IMR-90 (cell line): Measurements from ENCODE around the gene MYO1H.

Experiments
- CEBPB ChIP-seq: IDR thresholded peaks from 2 replicates; pipeline ENCODE4 v1.6.1; 2012; ENCODE audit warnings: low read depth, low read length, improper control_type of control experiment
- CTCF ChIP-seq: conservative IDR thresholded peaks from 2 replicates; pipeline ENCODE4 v1.5.1; 2012; ENCODE audit warnings: mild to moderate bottlenecking, low read depth, low read length, improper control_type of control experiment
- MAZ ChIP-seq: IDR thresholded peaks from 2 replicates; pipeline ENCODE4 v1.6.1; 2012; ENCODE audit warnings: low read depth, mild to moderate bottlenecking, low read length, improper control_type of control experiment, moderate library complexity, borderline replicate concordance
- POLR2A ChIP-seq: IDR thresholded peaks from 2 replicates; pipeline ENCODE4 v1.6.1; 2012; ENCODE audit warnings: mild to moderate bottlenecking, low read depth, low read length
- RAD21 ChIP-seq: IDR thresholded peaks from 2 replicates; pipeline ENCODE4 v1.6.1; 2012; ENCODE audit warnings: low read length, improper control_type of control experiment
- RCOR1 ChIP-seq: IDR thresholded peaks from 2 replicates; pipeline ENCODE4 v1.6.1; 2012; ENCODE audit warnings: mild to moderate bottlenecking, low read length, improper control_type of control experiment; ENCODE audit not compliant: insufficient replicate concordance
- RFX5 ChIP-seq: IDR thresholded peaks from 2 replicates; pipeline ENCODE4 v1.8.0; 2012; ENCODE audit warnings: low read depth, mild to moderate bottlenecking, low read length, moderate library complexity
- SMC3 ChIP-seq: fragments of 150-350 bp; IDR thresholded peaks from 2 replicates; pipeline ENCODE4 v1.6.1; 2016; ENCODE audit warnings: low read depth, mild to moderate bottlenecking, antibody characterized with exemption, low read length, moderate library complexity
- TF ChIP-seq, protein P1 (sequence below): fragments of 150-350 bp; IDR thresholded peaks from 2 replicates; pipeline ENCODE4 v1.6.1; 2017; ENCODE audit warnings: mild to moderate bottlenecking, antibody characterized with exemption, low read length, low read depth

- TF ChIP-seq CTCF, result no peak
- TF ChIP-seq CEBPB, result no peak
- TF ChIP-seq RFX5, result no peak
- TF ChIP-seq POLR2A, result no peak
- TF ChIP-seq SMC3, result no peak
- no peak for TF ChIP-seq MAZ
- TF ChIP-seq RAD21, result no peak
- no peak for TF ChIP-seq RCOR1
- TF ChIP-seq, protein P1, sequence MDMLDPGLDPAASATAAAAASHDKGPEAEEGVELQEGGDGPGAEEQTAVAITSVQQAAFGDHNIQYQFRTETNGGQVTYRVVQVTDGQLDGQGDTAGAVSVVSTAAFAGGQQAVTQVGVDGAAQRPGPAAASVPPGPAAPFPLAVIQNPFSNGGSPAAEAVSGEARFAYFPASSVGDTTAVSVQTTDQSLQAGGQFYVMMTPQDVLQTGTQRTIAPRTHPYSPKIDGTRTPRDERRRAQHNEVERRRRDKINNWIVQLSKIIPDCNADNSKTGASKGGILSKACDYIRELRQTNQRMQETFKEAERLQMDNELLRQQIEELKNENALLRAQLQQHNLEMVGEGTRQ, result no peak
These were observed 73.8 kb downstream of the MYO1H start for GRCh38 chr12:109421355-109422087.
